ENCODE data around the gene ZNF521. TPM values are rescaled to one million over a fixed set of nuclear protein-coding genes. Genes with fewer than 3 reads are reported as not detected.

Gene ZNF521
- total RNA-seq, 4 donors from 2014 or later, result 4.7 to 15.4 (median 7.7) TPM

- TF ChIP-seq POLR2A (IDR thresholded peaks at IDR 0.05), result no peak
- TF ChIP-seq, protein P1, sequence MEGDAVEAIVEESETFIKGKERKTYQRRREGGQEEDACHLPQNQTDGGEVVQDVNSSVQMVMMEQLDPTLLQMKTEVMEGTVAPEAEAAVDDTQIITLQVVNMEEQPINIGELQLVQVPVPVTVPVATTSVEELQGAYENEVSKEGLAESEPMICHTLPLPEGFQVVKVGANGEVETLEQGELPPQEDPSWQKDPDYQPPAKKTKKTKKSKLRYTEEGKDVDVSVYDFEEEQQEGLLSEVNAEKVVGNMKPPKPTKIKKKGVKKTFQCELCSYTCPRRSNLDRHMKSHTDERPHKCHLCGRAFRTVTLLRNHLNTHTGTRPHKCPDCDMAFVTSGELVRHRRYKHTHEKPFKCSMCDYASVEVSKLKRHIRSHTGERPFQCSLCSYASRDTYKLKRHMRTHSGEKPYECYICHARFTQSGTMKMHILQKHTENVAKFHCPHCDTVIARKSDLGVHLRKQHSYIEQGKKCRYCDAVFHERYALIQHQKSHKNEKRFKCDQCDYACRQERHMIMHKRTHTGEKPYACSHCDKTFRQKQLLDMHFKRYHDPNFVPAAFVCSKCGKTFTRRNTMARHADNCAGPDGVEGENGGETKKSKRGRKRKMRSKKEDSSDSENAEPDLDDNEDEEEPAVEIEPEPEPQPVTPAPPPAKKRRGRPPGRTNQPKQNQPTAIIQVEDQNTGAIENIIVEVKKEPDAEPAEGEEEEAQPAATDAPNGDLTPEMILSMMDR (IDR thresholded peaks at IDR 0.05), result no peak
- intact Hi-C loops (cut with DNase I; ENCODE audit: low total_unique reads), result no loop called here
- H3K4me3 ChIP-seq (ENCODE audit: low read depth, poor library complexity, severe bottlenecking), result no peak overlapping the region
- DNase-seq (ENCODE audit: low spot score in 2 of 2), result no peak
- 94 to 96% methylated on average over 5 of the region's 5 CpGs for WGBS, 2 donors
These were observed 204.0 kb downstream of the ZNF521 start for GRCh38 chr18:25147877-25148488.

DNA sequence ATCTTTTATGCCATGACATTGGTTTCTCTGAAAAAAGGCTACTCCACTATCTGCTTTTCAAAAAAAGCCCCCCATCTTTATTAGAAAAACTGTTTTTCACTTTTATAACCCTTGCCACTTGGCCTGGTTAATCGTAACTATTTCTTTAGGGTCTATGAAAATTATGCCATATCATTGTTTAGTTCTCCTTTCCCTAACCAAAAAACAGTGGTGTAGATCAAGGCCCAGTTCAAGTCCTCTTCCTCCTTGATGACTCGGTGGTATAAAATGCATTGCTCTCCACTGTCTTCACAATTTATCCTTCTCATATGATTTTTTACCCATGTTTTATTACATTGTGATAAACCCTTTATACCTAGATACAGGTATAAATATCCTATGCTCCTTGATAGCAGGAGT is 205.5 kb downstream of the ZNF521 start:
- TF ChIP-seq, protein P1 (IDR thresholded peaks at IDR 0.05), result no peak
- no peak for TF ChIP-seq POLR2A (IDR thresholded peaks at IDR 0.05)
- intact Hi-C loops (cut with DNase I; ENCODE audit: low total_unique reads), result no loop called here
- WGBS, 2 donors, result 86 to 87% methylated on average over 2 of the region's 2 CpGs
- DNase-seq (ENCODE audit: low spot score in 2 of 2), result no peak
- no peak overlapping the region for H3K4me3 ChIP-seq (ENCODE audit: low read depth, poor library complexity, severe bottlenecking)

- no peak overlapping the region for H3K4me3 ChIP-seq (ENCODE audit: low read depth, poor library complexity, severe bottlenecking)
- no peak for DNase-seq (ENCODE audit: low spot score in 2 of 2)
- WGBS, 2 donors, result 76 to 83% methylated on average over 2 of the region's 2 CpGs
- TF ChIP-seq POLR2A (IDR thresholded peaks at IDR 0.05), result no peak
- TF ChIP-seq, protein P1 (IDR thresholded peaks at IDR 0.05), result no peak
- intact Hi-C loops (cut with DNase I; ENCODE audit: low total_unique reads), result no loop called here
These were observed 206.0 kb downstream of the ZNF521 start for GRCh38 chr18:25145731-25146511.

- WGBS, 2 donors, result 36 to 43% methylated on average over 2 of the region's 2 CpGs
- no peak overlapping the region for H3K4me3 ChIP-seq (ENCODE audit: low read depth, poor library complexity, severe bottlenecking)
- TF ChIP-seq, protein P1 (IDR thresholded peaks at IDR 0.05), result no peak
- no peak for TF ChIP-seq POLR2A (IDR thresholded peaks at IDR 0.05)
- no peak for DNase-seq (ENCODE audit: low spot score in 2 of 2)
- intact Hi-C loops (cut with DNase I; ENCODE audit: low total_unique reads), result no loop called here
These were observed 207.1 kb downstream of the ZNF521 start for GRCh38 chr18:25144820-25145219.

- 70 to 75% methylated on average over 3 of the region's 3 CpGs for WGBS, 2 donors
- TF ChIP-seq, protein P1 (IDR thresholded peaks at IDR 0.05), result no peak
- no peak for TF ChIP-seq POLR2A (IDR thresholded peaks at IDR 0.05)
These were observed 210.1 kb downstream of the ZNF521 start for GRCh38 chr18:25141886-25142285.

More at GRCh38 chr18:25141886-25142285, 210.1 kb downstream of the ZNF521 start:
- DNase-seq (ENCODE audit: low spot score in 2 of 2), result no peak
- no peak overlapping the region for H3K4me3 ChIP-seq (ENCODE audit: low read depth, poor library complexity, severe bottlenecking)
- intact Hi-C loops (cut with DNase I; ENCODE audit: low total_unique reads), result no loop called here
